D341Med (cell line): ENCODE data around the gene PELI1.
A peak's percentile ranks its signal among the peaks of the same experiment; 100 is the strongest.
"Not testable (repeated sequence)": the region's sequence is repeated elsewhere in the genome, so short reads cannot be mapped to it uniquely, and the experiment has no call there.

Experiments
- DNase-seq: peaks from one replicate; pipeline ENCODE4 v3.0.0; 2012; ENCODE audit warnings: low spot score

Gene PELI1

DNA sequence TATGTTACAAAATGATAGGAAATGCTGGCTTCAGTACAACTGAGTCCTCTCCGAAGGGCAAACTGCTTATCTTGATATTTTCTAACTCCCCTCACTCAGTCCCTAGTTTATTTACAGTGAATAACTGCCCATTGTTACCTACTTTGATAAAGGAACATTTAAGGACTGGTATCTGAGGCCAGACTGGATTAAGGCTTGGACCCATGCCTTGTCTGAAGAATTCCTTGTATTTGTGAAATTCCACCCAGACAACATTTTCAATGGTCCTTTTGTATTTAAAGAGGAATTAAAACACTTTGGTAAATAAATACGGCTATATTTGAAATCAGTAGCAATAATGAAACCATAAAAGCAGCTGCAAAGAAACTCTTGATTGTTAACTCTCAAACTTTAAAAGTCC, 58.3 kb downstream of the PELI1 start:
- no peak for DNase-seq

DNA sequence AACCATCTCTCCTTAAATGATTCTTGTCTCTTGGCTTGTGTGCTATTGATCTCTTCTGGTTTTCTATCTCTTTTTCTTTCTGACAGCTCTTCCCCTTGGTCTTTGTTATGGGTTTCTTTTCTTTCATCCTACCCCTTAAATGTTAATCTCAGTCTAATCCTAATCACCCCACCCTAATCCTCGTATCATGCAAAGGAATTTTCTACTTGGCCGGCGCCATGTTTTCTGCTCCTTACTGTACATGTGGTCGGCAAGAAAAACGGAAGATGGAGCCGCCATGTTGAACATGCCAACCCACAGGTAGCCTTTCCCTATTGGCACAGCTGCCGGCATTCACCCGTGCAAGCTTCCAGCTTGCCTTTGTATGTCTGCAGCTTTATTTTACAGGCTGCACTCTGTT, 63.2 kb downstream of the PELI1 start:
- no peak for DNase-seq

DNA sequence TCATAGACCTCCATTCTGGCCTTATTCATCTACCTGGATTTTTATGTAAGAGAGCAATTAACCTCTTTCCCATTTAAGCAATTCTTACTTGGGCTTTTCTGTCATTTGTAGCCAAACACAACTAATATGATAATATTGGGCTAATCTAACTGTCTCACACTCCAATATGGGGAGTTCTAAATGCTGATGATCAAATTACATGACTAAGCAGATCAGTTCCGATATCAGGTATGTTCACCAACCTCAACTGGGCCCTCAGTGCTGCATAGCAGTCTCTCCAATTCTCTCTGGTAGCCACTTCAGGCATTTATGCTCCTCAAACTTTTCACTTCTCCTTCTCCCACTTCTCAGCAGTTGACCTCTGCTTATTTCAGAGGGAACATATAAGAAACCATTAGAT, 64.0 kb downstream of the PELI1 start:
- DNase-seq, result no peak

DNA sequence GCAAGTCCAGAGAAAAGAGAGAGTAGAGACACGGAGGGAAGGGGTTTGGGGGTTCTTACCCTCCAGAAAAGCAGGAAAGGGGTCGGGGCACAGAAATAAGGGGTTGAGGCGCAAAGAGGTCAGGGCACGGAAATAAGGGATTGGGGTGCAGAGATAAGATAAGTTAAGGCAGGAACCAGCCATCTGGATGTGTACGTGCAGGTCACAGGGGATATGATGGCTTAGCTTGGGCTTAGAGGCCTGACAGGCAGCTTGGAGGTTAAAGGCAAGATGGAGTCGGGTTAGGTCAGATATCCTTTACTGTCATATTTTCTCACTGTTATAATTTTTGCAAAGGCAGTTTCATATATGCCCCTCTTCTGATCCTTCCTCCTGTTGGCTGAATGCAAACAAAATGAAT, 64.5 kb downstream of the PELI1 start:
- DNase-seq, result not testable (repeated sequence)

DNA sequence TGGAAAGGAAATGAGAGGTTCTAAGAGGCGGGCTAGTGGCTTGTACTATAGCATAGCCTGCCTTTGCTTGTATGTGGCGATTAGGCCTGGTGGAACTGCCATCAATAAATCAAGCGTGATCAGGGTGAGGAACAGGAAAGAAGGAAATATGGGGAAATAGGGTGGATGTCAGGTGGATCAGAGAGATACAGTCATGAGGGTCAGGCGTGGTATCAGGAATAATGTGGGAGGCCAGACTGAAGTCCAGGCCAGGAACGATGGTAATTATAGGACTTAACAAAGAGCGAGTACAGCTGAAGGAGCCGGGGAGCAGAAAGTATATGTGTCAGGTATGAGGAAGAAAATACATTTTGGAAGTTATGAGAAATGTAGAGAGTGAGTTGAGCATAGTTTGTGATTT, 67.4 kb downstream of the PELI1 start:
- not testable (repeated sequence) for DNase-seq

DNA sequence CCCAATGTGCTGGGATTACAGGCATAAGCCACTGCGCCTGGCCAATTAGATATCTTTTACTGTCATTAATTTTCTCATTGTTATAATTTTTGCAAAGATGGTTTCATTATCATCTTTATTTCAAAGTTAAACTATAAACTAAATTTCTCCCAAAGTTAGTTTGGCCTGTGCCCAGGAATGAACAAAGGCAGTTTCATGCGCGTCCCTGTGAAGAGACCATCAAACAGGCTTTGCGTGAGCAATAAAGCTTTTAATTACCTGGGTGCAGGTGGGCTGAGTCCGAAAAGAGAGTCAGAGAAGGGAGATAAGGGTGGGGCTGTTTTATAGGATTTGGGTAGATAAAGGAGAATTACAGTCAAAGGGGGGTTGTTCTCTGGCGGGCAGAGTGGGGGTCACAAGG, 69.6 kb downstream of the PELI1 start:
- not testable (repeated sequence) for DNase-seq

DNA sequence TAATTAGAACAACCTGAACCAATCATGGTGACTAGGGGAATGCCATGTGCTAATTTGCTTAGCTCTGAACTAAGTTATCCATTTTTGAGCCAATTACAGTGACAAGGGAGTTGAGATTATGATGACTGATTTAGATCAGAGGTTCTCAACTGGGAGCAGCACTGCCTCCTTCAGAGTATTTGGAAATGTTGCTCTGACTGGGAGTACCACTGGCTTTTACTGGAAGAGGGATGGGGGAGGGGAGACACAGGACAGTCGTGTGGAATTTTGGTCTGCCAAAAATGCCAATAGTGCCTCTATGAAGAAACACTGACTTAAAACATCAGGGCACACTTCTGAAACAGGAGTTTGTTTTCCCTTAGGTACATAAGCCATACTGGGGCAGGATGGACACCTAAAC, 76.9 kb downstream of the PELI1 start:
- no peak for DNase-seq

DNA sequence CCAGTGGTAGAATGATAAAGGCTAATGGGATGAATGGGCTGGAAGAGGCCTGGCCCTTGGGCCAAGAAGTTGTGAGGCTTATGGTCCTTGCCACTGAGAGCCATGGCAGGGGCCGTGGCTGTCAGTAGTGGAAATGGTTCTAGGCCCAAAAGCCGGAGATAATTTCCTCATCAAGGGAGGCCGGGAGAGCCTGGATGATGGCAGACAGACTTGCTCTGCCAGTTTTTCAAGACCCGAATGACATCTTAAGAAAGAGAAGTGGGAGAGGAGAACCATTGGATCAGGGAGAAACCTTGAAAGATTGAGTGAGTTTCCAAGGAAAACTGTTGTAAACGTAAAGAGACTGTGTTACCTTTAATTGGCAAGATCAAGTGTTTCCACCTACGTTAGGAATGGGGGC, 78.7 kb downstream of the PELI1 start:
- DNase-seq, result no peak

DNA sequence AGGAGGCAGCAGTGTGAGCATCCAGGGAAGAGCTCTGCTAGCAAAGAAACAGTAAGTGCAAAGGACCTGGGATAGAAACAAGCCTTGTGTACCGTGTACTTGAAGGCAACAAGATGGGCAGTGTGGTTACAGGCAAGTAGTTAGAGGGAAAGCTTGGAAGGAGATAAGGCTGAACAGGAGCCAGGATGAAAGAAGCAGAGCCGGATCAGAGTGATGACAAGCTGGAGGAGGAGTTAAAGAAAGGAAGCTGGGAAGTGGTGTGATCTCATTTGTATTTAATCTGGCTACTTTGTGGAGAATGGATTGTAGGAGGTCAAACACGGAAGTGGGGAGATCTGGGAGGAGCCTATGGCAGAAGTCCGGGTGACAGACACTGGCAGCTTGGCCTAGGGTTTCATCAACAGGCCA, 80.3 kb downstream of the PELI1 start:
- DNase-seq, result no peak

DNA sequence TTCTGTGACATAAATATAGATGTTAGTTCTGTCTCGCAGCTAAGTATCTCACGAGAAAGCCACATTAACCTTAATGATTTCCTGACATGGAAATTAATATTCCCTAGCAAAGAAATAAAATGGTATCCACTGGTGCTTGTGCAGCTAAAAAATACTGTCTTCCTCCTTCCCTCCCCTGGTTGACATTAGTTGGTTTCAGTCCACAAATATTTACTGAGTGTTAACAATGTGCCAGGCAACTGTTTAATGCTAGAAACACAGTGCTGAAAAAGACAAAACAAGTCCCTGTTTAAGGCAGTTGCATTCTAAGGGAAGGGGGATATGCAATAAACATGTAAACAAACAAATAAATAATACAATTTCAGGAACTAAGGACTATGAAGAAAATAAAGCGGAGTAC, 80.8 kb downstream of the PELI1 start:
- DNase-seq, result no peak

DNA sequence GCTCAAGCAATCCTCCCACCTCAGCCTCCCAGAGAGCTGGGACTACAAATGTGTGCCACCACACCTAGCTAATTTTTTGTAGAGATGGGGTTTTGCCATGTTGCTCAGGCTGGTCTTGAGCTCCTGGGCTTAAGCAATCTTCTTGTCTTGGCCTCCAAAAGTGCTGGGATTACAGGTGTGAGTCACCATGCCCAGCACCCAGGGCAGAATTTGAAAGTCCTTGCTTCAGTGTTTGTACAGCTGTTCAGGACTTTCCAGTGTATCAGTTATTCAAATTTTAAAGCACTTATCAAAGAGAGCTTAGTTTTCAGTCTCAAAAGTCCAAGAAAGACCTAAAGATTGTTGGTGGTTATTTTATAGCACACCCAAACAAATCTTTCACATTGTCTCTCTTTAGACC, 81.4 kb downstream of the PELI1 start:
- DNase-seq, result no peak

DNA sequence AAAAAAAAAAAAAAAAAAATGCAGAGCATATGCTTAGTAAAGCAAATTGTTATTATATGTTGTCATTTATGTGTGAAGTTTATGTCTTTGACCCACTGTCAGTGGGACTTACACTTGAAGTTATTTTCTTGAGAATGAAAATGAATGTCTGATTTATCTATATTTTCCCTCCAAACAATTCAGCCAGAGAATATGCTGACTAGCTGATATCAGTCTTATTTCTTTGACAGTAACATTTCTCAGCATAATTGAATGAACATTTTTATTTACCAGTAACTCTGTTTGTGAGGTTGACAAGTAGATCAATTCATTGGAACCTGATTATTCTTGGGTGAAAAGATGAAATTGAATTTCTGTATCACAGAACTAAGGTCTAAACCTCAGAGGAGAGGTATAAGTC, 85.0 kb downstream of the PELI1 start:
- DNase-seq, result no peak

DNA sequence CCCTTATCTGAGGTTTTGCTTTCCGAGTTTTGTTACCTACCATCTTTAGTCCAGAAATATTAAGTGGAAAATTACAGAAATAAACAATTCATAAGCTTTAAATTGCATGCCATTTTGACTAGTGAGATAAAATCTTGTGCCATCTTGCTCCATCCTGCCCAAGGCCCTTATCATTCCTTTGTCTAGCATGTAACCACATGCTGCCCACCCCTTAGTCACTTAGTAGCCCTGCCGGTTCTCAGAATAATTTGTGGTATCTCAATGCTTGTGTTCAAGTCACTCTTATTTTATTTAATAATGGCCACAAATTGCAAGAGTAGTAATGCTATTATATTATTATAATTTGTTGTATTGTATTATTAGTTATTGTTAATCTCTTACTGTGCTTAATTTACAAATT, 88.2 kb downstream of the PELI1 start:
- DNase-seq, result no peak

DNA sequence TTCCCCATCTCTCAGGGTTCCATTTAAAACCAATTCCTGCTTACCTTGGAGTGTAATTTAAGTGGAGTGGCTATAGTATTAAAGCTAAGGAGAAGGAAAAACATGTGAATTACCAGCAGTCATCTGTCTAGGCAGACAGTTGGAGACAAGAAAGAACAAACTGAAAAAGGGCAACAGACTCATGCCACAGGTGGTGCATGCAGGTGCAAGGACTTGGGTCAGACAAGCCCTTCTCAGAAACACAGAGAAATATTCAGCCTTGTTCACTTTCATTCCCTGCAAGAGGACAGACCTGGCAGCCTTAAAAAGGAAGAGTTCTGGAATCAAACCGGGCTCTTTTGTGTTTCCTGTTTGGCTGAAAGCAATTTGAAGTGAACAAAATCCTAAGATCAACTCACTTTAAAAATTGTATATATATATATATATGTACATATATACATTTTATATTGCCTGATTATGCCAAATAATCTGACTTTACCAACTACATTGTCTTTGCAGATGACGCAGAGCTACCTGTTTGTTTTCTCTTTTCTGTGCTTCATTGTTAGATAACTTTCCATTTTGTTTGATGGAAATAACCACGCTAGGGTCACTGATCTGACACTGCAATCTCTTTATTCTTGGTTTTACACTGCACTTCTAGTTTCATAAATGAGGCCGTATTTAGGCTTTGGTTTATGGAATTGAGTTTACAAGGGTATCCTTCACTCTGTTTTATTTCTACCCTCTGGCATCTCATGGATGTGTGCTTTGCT, 89.9 kb downstream of the PELI1 start:
- no peak for DNase-seq

DNA sequence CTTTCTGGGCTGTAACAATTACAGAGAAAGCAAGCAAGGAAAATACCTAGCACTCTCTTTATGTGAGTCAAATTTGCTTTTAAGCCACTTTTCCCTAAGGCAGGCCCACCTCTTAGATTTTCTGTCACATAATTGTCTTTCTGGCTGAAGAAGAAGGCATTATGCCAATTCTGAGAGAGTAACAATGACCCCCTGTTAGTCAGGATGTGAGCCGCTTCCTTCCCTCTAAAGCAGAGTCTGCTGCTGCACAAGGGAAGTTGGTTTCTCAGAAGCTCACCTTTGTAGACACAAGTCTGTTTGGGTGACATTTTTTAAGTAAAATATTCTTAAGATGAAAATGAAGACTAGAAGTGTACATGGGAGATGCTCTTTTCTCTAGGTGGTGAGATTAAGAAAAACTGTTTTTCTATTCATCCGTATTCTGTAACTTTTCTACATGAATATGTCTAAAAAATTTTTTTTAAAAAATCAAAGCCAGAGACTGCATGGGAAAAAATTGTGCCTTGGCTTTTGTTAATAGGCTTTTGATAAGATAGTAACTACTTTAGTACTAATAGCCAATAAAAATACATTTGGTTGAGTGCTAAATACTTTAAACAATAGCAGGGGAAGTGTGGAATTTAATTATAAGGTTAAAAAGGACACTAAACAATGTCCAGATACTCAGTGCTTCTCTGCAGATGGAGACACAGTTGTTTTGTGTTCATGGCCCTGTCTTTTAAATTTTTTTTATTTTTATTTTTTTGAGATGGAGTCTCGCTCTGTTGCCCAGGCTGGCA, 91.6 kb downstream of the PELI1 start:
- no peak for DNase-seq

DNA sequence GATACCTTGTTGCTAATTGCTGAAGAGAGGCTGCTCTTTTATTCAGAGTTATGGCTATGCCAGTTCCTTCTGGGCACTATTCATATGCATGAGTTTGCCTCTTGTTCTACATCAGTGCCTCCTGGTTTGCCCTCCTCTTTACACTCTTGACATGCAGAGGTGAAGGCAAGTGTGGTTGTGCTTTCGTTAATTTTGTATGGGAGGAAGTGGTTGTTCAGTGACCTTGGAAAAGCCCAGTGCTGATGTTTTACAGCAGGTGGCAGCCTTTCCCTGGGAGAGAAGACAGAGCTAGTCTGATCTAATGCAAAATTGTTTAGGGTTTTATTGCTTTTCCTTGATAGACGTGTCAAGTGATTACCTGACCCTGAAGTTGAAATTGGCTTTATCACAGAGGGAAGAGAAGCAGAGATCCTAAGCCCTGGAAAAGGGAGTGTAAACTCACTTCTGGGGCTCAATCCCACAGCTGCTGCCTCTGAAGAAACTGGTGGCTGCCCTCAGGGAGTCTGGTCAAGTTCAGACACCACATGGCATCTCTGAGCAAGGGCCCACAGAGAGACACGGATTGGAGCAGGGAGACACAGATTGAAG, 94.5 kb downstream of the PELI1 start:
- DNase-seq, result peak; percentile 61

DNA sequence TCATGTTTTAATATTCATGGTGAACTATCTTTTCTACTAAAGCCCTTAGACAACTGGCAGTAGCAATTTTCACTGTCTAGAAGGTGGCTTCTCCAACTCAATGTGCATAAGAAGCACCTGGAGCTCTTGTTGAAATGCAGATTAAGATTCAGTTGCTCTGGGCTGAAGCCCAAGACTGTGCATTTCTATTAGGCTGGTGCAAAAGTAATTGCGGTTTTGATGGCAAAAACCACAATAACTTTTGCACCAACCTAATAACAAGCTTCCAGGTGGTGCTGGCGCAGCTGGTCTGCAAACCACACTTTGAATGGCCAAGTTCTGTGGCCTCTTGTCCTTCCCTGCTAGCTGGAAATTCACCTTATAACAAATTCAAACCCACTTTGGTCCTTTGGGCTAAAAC, 98.3 kb downstream of the PELI1 start:
- DNase-seq, result no peak
